Endodermal cell (in vitro differentiated cells): Measurements from ENCODE around the gene MOGAT1. TPM values are rescaled to one million over a fixed set of nuclear protein-coding genes. Genes with fewer than 3 reads are reported as not detected.

ENCODE experiments used
- DNase-seq: peaks from one replicate; pipeline ENCODE4 v3.0.0-alpha.2; 2017
- H3K27ac ChIP-seq: 2 replicates; pipeline ENCODE4 v1.5.1; 2013; ENCODE audit warnings: mild to moderate bottlenecking, low read depth, low read length, moderate library complexity
- H3K27me3 ChIP-seq: 2 replicates; pipeline ENCODE4 v1.6.1; 2013; ENCODE audit warnings: mild to moderate bottlenecking, low read length, moderate library complexity; ENCODE audit not compliant: insufficient read depth, control insufficient read depth, poor library complexity, severe bottlenecking
- H3K36me3 ChIP-seq: 2 replicates; pipeline ENCODE4 v1.7.0; 2013; ENCODE audit warnings: mild to moderate bottlenecking, low read length, moderate library complexity; ENCODE audit not compliant: control insufficient read depth, insufficient read depth
- H3K4me1 ChIP-seq: one replicate; pipeline ENCODE4 v1.7.0; 2013; ENCODE audit warnings: low read length; ENCODE audit not compliant: control insufficient read depth, insufficient read depth
- H3K4me3 ChIP-seq: 2 replicates; pipeline ENCODE4 v1.5.1; 2013; ENCODE audit warnings: mild to moderate bottlenecking, low read length, moderate library complexity
- H3K9ac ChIP-seq: 2 replicates; pipeline ENCODE4 v1.6.1; 2013; ENCODE audit warnings: mild to moderate bottlenecking, low read length, moderate library complexity; ENCODE audit not compliant: poor library complexity, severe bottlenecking; ENCODE audit errors: extremely low read depth
- H3K9me3 ChIP-seq: 2 replicates; pipeline ENCODE4 v1.6.1; 2013; ENCODE audit warnings: mild to moderate bottlenecking, low read length, moderate library complexity; ENCODE audit not compliant: control insufficient read depth
- H3K27ac Mint-ChIP-seq: 2 replicates; pipeline ENCODE4 v1.8.0; 2020; ENCODE audit warnings: mixed read lengths
- H3K27me3 Mint-ChIP-seq: 2 replicates; pipeline ENCODE4 v1.8.0; 2021; ENCODE audit warnings: mild to moderate bottlenecking, mixed read lengths; ENCODE audit not compliant: insufficient read depth
- H3K36me3 Mint-ChIP-seq: 2 replicates; pipeline ENCODE4 v1.8.0; 2020; ENCODE audit warnings: low read depth, mixed read lengths
- H3K4me1 Mint-ChIP-seq: 2 replicates; pipeline ENCODE4 v1.8.0; 2020; ENCODE audit warnings: mixed read lengths
- H3K4me3 Mint-ChIP-seq: 2 replicates; pipeline ENCODE4 v1.8.0; 2020; ENCODE audit warnings: mild to moderate bottlenecking, moderate library complexity, mixed read lengths
- H3K9me3 Mint-ChIP-seq: 2 replicates; pipeline ENCODE4 v1.8.0; 2020; ENCODE audit warnings: mild to moderate bottlenecking, mixed read lengths
- CTCF ChIP-seq: fragments of 200-600 bp; sonication (generic); conservative IDR thresholded peaks from 2 replicates; pipeline ENCODE4 v1.5.0; 2021; ENCODE audit warnings: antibody characterized with exemption, mild to moderate bottlenecking
- WGBS, 2 experiments: methylation state at CpG; one replicate each; pipeline versions ENCODE4 v1.1.5 to v1.1.7; 2013; ENCODE audit warnings: missing lambda C conversion rate in 2 of 2, mixed read lengths in 1 of 2; ENCODE audit not compliant: insufficient coverage in 1 of 2, insufficient read length in 1 of 2; 5-methylcytosine and 5-hydroxymethylcytosine counted together
- total RNA-seq, 2 donors: library from RNA; stranded (reverse); fragmentation: NEBNext Ultra II Directional in 1 of 2; extraction: Animal tissue kit (Norgen Biotek cat#: 25700) in 1 of 2; gene quantifications; 2 replicates in 1 of 2; 3 replicates in 1 of 2; pipeline ENCODE4 v1.2.1, GENCODE V29; 2021

The MOGAT1 gene
- total RNA-seq, 2 donors from 2014 or later, result not detected

- DNase-seq, result no peak
- 93 to 100% methylated on average over 1 of the region's 1 CpG for WGBS, 2 experiments
- Histone ChIP-seq H3K27me3 (no peaks in the 10 kb centered on the region), H3K36me3 (peaks cover 75% of the 10 kb centered on the region), H3K4me1 (no peaks in the 10 kb centered on the region), H3K9me3 (no peaks in the 10 kb centered on the region), H3K27ac (no peak overlapping the region), H3K4me3 (no peak overlapping the region), H3K9ac (no peak overlapping the region)
- H3K36me3 Mint-ChIP-seq, result peaks cover 52% of the 10 kb centered on the region
- H3K27me3 Mint-ChIP-seq, result no peaks in the 10 kb centered on the region
- H3K9me3 Mint-ChIP-seq, result peaks cover 1% of the 10 kb centered on the region
- no peaks in the 10 kb centered on the region for H3K4me1 Mint-ChIP-seq
- no peak overlapping the region for H3K4me3 Mint-ChIP-seq
- no peak for TF ChIP-seq CTCF
- no peak overlapping the region for H3K27ac Mint-ChIP-seq
These were observed 34.4 kb upstream of the MOGAT1 start for GRCh38 chr2:222637067-222637466.

- H3K4me1 Mint-ChIP-seq, result no peaks in the 10 kb centered on the region
- no peaks in the 10 kb centered on the region for H3K27me3 ChIP-seq
- peaks cover 1% of the 10 kb centered on the region for H3K9me3 Mint-ChIP-seq
- peaks cover 68% of the 10 kb centered on the region for H3K36me3 ChIP-seq
- H3K4me3 ChIP-seq, result no peak overlapping the region
- DNase-seq, result no peak
- no peak for TF ChIP-seq CTCF
- no peaks in the 10 kb centered on the region for H3K4me1 ChIP-seq
- no peak overlapping the region for H3K4me3 Mint-ChIP-seq
- 92 to 94% methylated on average over 2 of the region's 2 CpGs for WGBS, 2 experiments
- no peak overlapping the region for H3K27ac Mint-ChIP-seq
- H3K27me3 Mint-ChIP-seq, result no peaks in the 10 kb centered on the region
- no peaks in the 10 kb centered on the region for H3K9me3 ChIP-seq
- H3K36me3 Mint-ChIP-seq, result peaks cover 34% of the 10 kb centered on the region
- no peak overlapping the region for H3K9ac ChIP-seq
- H3K27ac ChIP-seq, result no peak overlapping the region
These were observed 30.1 kb upstream of the MOGAT1 start for GRCh38 chr2:222641336-222641735.

DNA sequence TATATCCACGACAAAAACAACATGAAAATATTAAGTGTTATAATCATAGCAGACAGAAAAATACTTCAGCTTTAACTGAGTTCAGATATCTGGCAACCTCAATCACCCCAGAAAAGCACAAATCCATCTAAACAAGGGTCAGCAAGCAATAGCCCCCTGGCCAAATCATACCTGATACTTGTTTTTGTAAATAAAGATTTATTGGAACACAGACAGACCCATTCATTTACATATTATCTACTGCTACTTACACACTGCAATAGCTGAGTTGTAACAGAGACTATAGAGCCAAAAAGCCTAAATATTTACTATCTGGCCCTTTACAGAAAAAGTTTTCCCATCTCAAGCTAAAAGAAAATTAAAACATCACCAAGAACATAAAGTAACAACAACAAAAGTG is 28.3 kb upstream of the MOGAT1 start:
- Histone ChIP-seq H3K9ac (no peak overlapping the region), H3K9me3 (no peaks in the 10 kb centered on the region), H3K27ac (no peak overlapping the region), H3K27me3 (no peaks in the 10 kb centered on the region), H3K36me3 (peaks cover 50% of the 10 kb centered on the region), H3K4me3 (no peak overlapping the region), H3K4me1 (no peaks in the 10 kb centered on the region)
- H3K27ac Mint-ChIP-seq, result no peak overlapping the region
- H3K36me3 Mint-ChIP-seq, result peaks cover 23% of the 10 kb centered on the region
- WGBS, 2 experiments, result 100% methylated on average over 1 of the region's 1 CpG; no CpG with 5 or more reads in 1 of the 2 experiments
- H3K4me1 Mint-ChIP-seq, result no peaks in the 10 kb centered on the region
- no peaks in the 10 kb centered on the region for H3K9me3 Mint-ChIP-seq
- DNase-seq, result no peak
- H3K27me3 Mint-ChIP-seq, result no peaks in the 10 kb centered on the region
- no peak overlapping the region for H3K4me3 Mint-ChIP-seq
- no peak for TF ChIP-seq CTCF
